HG02623 (cell line): ENCODE data around the gene LYST.
"Not testable (repeated sequence)": the region's sequence is repeated elsewhere in the genome, so short reads cannot be mapped to it uniquely, and the experiment has no call there.

ENCODE experiments used
- ATAC-seq: cut with Tn5 transposase; IDR thresholded peaks from one replicate; pipeline ENCODE4 v1.9.1; 2021; ENCODE audit warnings: moderate library complexity; ENCODE audit not compliant: unreplicated experiment

LYST gene

GRCh38 chr1:235642011-235642942 lies 224.4 kb downstream of the LYST start:
- ATAC-seq = peak; percentile 62

- no peak for ATAC-seq
These were observed 226.1 kb downstream of the LYST start for GRCh38 chr1:235640580-235640979.

- no peak for ATAC-seq
These were observed 227.2 kb downstream of the LYST start for GRCh38 chr1:235639226-235640205.

- ATAC-seq = not testable (repeated sequence)
These were observed 228.1 kb downstream of the LYST start for GRCh38 chr1:235638612-235639011.

DNA sequence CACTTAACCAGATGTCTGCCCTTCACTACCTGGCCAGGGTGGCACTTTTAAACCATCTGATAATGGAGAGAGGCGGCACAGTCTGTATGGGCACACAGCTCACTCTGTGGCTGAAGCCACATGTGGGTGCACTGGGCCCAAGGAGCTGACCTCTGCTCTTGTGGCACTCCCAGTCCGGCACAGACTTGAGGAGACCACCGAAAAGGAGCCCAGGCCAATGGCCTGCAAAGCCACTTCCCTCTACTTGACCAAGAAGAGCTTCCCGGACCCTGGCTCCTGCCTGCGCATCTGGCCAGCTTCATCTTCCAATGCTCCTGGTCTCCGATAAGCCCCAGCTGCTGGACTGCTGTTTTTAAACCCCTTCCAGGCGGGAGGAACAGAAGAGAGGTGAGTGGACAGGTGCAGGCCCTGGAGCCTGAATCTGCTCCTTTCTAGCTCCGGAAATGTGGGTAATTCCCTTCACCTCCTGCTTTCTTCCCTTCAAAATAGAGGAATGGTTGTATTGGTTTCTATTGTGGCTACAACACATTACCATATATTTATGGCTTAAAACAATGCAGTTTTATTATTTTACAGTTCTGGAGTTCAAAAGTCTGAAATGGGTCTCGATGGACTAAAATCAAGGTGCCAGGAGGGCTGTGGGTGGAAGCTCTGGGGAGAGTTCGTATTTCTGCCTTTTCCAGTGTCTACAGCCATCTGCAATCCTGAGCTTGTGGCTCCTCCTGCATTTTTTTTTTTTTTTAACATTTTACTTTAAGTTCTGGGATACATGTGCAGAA lies 228.8 kb downstream of the LYST start:
- ATAC-seq = no peak

GRCh38 chr1:235635938-235636662 lies 230.6 kb downstream of the LYST start:
- no peak for ATAC-seq

DNA sequence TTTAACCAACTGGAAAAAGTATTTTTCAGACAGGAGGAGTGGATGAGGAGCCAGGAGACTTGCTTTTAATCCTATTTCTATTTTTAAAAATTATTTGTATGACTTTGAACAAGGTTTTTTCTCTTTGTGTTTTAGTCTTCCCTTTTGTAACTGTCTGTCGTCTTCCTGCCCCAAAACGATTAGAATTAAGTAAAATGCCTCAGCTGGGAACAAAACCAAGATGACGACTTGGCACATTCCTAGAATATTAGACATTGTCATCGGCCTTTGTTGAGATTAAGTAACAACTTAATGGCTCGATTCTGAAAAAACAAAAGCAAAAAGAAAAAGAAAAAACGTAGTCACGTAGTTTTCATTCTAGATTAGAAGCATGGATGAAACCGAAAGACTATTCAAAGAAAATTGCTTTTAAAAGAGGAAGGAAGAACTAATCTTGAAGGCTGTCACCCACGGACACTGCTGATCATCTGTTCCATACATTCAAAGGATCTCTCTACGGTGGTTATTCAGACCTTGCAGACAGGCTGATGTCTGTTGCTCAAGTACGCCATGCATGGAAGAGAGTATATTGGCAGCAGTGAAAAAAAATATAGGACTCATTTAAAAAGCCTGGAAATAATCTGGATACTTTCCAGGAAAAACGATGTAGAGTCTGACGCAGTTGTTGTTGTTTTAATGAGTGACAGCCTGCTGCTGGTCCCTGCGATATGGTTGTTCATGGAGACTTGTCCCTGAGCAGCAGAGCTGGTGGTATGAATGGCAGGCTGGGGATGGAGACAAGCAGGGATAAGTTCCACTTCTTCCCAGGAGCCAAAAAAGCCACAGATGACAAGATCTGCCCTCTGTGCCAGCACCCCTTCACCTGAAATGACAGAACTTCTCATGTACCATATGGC lies 234.0 kb downstream of the LYST start:
- ATAC-seq = peak; percentile 84

GRCh38 chr1:235631816-235632215 lies 234.9 kb downstream of the LYST start:
- no peak for ATAC-seq

DNA sequence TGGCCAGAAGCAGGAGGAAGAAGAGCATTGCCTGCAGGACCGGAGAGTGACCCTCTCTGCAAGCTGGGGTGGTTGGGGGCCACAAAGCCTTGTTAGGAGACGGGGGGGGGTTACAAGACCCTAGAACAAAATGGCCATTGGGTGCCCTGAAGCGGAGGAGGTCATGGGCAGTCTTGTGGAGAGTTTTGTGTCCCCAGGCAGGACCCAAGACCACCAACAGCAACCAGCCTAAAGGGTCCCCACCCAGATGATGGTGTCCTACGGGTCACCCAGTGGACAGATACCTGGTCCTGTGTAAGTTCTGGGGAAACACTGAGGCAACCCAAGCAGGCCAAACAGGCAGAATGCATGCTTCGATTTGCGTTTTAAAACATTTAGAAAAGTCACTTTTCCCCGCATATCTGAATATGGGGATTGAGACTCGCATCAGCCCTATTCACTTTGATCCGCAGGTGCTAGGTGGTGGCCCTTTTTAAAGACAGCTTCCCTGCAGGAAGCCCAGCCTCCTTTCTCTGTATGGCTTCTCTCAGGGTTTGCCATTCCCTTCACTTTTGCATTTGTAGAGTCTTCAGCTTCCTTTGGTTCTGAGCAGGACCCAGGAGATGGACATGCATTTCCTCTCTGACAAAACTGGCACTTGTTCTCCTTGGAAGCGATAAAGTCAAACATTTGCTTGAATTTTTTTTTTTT lies 238.2 kb downstream of the LYST start:
- no peak for ATAC-seq

- ATAC-seq = no peak
These were observed 240.9 kb downstream of the LYST start for GRCh38 chr1:235625831-235626230.

GRCh38 chr1:235625340-235625739 lies 241.4 kb downstream of the LYST start:
- ATAC-seq = no peak

DNA sequence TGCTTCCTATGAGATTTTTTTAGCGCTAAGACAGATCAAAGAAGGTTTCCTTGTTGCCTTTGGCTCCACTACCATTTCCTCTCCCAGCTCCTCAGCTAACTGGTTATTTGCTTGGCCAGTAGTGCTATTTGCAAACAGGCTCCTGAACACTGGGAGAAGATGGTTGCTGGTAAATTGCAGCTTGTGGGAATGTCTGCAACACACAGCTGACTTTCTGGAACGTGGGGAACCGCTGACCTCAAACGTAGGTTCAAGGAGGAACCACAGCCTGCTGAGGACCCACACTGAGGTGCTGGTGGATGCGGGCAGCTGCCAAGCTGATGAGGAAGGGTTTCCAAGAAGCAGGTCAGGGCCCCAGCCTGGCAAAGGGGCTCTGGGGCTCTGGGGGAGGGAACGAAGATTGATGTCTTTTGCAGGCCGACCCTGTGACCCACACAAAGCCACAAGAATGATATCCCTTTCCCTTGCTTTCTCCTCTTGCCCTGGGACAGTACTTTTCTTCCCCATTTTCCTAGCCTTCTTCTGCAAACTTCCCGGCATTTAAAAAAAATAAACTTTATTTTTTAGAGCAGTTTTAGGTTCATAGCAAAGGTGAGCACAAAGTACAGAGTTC lies 241.9 kb downstream of the LYST start:
- ATAC-seq = no peak

DNA sequence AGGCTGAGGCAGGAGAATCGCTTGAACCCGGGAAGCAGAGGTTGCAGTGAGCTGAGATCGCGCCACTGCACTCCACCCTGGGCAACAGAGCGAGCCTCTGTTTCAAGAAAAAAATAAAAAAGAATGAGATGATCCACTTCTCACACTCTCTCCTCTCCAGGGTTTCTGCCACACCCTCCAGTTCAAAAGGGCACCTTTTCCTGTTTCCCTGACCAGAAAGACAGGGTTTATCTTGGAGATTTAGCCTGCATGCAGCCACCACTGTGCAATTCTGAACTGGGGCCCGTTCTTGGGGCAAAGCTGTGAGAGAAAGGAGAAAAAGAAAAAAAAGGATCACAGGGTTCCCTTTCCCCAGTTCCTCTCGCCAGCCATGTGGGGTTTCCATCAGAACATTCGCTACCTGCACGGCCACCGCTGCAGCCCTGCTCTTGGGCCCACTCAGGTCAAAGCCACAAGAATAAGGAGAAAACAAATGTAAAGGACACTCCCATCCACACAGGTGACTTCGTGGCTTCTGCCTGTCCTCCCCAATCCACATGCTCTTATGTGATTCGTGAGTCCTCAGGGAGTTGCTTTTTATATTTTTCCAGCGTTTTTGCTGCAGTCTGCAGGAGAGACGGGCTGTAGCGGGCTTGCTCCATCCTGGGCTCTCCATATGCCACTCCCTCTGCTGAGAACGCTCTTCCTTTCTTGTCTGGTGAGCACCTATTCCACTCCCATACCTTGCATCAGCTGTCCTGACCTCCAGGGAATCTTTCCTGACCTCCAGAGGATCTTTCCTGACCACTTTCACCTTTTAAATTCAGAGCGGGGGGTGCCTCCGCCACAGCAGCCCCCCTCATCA lies 243.5 kb downstream of the LYST start:
- ATAC-seq = no peak

- ATAC-seq = not testable (repeated sequence)
These were observed 247.6 kb downstream of the LYST start for GRCh38 chr1:235619149-235619548.

- ATAC-seq = no peak
These were observed 248.9 kb downstream of the LYST start for GRCh38 chr1:235617808-235618207.

DNA sequence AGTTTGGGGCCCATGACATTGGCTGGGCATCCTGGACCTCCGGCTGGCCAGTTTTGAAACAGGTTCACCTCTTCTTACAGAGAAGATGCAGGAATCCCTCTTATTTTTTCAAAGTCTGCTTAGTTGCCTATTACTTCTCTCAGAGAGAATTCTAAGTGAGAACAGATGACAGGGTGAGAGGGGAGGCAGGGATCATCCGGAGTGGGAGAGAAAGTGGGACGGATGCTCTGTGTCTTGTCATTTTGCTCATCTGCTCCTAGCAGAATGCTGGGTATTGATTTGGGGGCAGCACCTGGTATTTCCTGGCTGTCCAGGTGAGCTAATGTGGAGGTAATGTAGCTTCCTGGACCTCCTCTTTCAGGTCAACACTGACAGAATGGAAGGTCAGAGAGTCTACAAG lies 249.6 kb downstream of the LYST start:
- ATAC-seq = no peak

DNA sequence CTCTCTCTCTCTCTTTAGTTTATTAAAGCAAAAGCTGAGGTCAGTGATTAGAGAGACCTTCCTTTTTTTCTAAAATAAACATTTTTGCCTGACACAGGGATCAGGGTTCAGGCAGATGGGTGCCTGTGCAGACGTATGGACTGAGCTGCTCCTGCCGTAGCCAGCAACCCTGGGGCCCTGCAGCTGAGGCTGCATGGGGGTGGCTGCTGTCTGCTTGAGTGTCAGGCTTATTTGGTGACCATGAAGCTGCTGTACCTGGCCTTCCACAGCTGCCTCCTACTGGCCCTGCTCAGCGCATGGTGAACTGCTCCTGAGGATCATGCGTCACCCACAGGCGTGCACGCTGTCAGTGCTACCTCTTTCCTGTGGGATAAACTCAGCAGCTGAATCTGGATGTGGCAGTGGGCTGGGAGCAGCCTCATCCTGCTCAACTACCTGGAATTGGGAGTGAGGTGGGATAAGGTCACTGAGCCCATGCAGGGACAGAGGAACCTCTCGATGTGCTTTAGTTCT lies 252.2 kb downstream of the LYST start:
- no peak for ATAC-seq
